G401.6 (cell line): ENCODE results near the gene AP2A2.

Experiments
- FAIRE-seq: peaks from 2 replicates; lab custom pipeline; 2012; peaks lifted over from hg19 to GRCh38; lab: Jason Lieb, UNC

AP2A2 gene

GRCh38 chr11:1030086-1030485 is 104.4 kb downstream of the AP2A2 start:
- no peak for FAIRE-seq

- no peak for FAIRE-seq
Observed at GRCh38 chr11:1030556-1030955, 104.9 kb downstream of the AP2A2 start.

- no peak for FAIRE-seq
Observed at GRCh38 chr11:1031121-1031899, 105.6 kb downstream of the AP2A2 start.

GRCh38 chr11:1032310-1032891 is 106.7 kb downstream of the AP2A2 start:
- FAIRE-seq, result no peak

GRCh38 chr11:1033016-1033798 is 107.5 kb downstream of the AP2A2 start:
- FAIRE-seq, result no peak

- no peak for FAIRE-seq
Observed at GRCh38 chr11:1034001-1034400, 108.3 kb downstream of the AP2A2 start.

- no peak for FAIRE-seq
Observed at GRCh38 chr11:1034456-1035295, 109.0 kb downstream of the AP2A2 start.

- no peak for FAIRE-seq
Observed at GRCh38 chr11:1035577-1036283, 110.1 kb downstream of the AP2A2 start.

GRCh38 chr11:1036303-1036923 is 110.7 kb downstream of the AP2A2 start, which contains the start of gene MUC6:
TSS of gene MUC6 (minus strand) at chr11:1036718. CDS start at chr11:1036655, 63 bp downstream.
- no peak for FAIRE-seq

GRCh38 chr11:1036931-1037330 is 111.3 kb downstream of the AP2A2 start:
- no peak for FAIRE-seq

GRCh38 chr11:1037506-1038055 is 111.9 kb downstream of the AP2A2 start:
- FAIRE-seq, result no peak

GRCh38 chr11:1038361-1038760 is 112.7 kb downstream of the AP2A2 start:
- FAIRE-seq, result no peak

- FAIRE-seq, result no peak
Observed at GRCh38 chr11:1038921-1039320, 113.3 kb downstream of the AP2A2 start.

- no peak for FAIRE-seq
Observed at GRCh38 chr11:1039481-1040427, 114.1 kb downstream of the AP2A2 start.

GRCh38 chr11:1040428-1041148 is 114.9 kb downstream of the AP2A2 start:
- FAIRE-seq, result no peak

GRCh38 chr11:1041149-1041467 is 115.4 kb downstream of the AP2A2 start:
- FAIRE-seq, result no peak

- no peak for FAIRE-seq
Observed at GRCh38 chr11:1041471-1041870, 115.8 kb downstream of the AP2A2 start.

GRCh38 chr11:1041936-1042608 is 116.4 kb downstream of the AP2A2 start:
- FAIRE-seq, result no peak
